ENCODE measurements around the gene PLEK. TPM values are rescaled to one million over a fixed set of nuclear protein-coding genes. Genes with fewer than 3 reads are reported as not detected.
A peak's percentile ranks its signal among the peaks of the same experiment; 100 is the strongest.

The PLEK gene
- total and polyA plus RNA-seq, 10 of the 15 experiments (the other 5 are each of a cell fraction or from before 2014, with no cell fraction given): 229 to 804 (median 362) TPM

DNA sequence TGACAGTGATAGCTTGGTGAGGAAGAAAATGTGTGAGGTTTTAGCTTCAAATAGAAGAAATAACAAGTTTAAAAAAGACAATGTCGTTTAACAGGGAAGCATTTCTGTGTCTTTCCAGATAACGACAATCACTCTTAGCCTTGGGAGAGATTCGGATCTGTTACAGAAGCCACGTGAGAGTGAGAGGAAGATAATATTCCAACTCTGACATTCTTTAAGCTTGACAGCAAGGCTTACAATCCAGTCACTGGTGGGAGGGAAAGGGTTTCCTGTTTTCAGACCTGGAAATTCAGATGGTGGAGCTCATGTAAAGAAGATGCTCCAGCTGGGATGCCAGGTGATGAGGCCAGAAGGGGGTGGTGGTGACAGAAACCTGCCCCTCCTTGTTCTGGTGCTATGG lies 71.2 kb downstream of the PLEK start:
- intact Hi-C loops (cut with micrococcal nuclease; ENCODE audit: unreplicated experiment): no loop called here
- no peak for ATAC-seq
- peaks cover 3% of the 10 kb centered on the region for H3K79me2 ChIP-seq (ENCODE audit: control insufficient read depth, insufficient read depth, low read length)
- BruUV-seq (replicated peaks): no TSS peak
- H3K4me2 ChIP-seq (ENCODE audit: control insufficient read depth, insufficient read depth): no peak overlapping the region
- no peak overlapping the region for H3K9ac ChIP-seq (ENCODE audit: control insufficient read depth, insufficient read depth, low read length)
- H2AFZ ChIP-seq (ENCODE audit: control insufficient read depth, low read depth, low read length): no peak overlapping the region
- WGBS (ENCODE audit: insufficient coverage, insufficient replicate concordance, low lambda C conversion rate, missing lambda C conversion rate): 15% methylated on average over 4 of the region's 4 CpGs
- in situ Hi-C loops (cut with MboI): loop anchor here (25.0 kb wide), 1 partner anchor 1999 kb away; the partner anchor contains the start of gene MEIS1
- no peak for DNase-seq (ENCODE audit: low read depth, low spot score)
- H3K27me3 ChIP-seq (replicated peaks in 1 of 2; ENCODE audit: control insufficient read depth in 2 of 2, insufficient read depth in 2 of 2, low read length in 1 of 2): no peaks in the 10 kb centered on the region
- no peaks in the 10 kb centered on the region; the same call in 2 of the 3 replicates for H3K9me3 ChIP-seq (replicated peaks; ENCODE audit: control insufficient read depth, insufficient read depth, low read length)
- ChIA-PET CTCF (interaction anchor here (0.8 to 1.3 kb wide), 3 partner anchors 8 to 48 kb away, joined by 3 to 8 read pairs (median 3); no protein-coding TSS in a partner anchor), POLR2A (interaction anchor here (1.0 to 1.8 kb wide), 8 partner anchors 8 to 184 kb away, joined by 3 to 6 read pairs (median 4); partner anchors contain the start of gene PPP3R1), RAD21 (ENCODE audit: unreplicated experiment) (interaction anchor here (0.9 to 2.0 kb wide), 7 partner anchors 9 to 68 kb away, joined by 3 to 10 read pairs (median 5); no protein-coding TSS in a partner anchor), SMC1A (ENCODE audit: uncharacterized antibody, unreplicated experiment) (interaction anchor here (0.8 to 9.4 kb wide), 14 partner anchors 9 to 74 kb away, joined by 3 to 200 read pairs (median 4); partner anchors contain the start of gene PLEK)
- H4K20me1 ChIP-seq (ENCODE audit: control insufficient read depth, insufficient read depth): no peaks in the 10 kb centered on the region
- no peak overlapping the region for H3K27ac ChIP-seq (ENCODE audit: control insufficient read depth, insufficient read depth)
- no peak overlapping the region for H3K4me3 ChIP-seq
- TF ChIP-seq CHD1 (IDR thresholded peaks at IDR 0.05; ENCODE audit: low read depth, low read length) (no peak), NFIC (IDR thresholded peaks at IDR 0.05; ENCODE audit: low read depth, low read length) (0 out of 2 replicates have a peak, but pooled peaks have one; percentile 6)
- FAIRE-seq: no peak
- no peaks in the 10 kb centered on the region for H3K36me3 ChIP-seq (ENCODE audit: control insufficient read depth in 2 of 2, insufficient read depth in 2 of 2, low read length in 1 of 2)
- H3K4me1 ChIP-seq (ENCODE audit: control insufficient read depth, insufficient read depth, low read length): peaks cover 31% of the 10 kb centered on the region

DNA sequence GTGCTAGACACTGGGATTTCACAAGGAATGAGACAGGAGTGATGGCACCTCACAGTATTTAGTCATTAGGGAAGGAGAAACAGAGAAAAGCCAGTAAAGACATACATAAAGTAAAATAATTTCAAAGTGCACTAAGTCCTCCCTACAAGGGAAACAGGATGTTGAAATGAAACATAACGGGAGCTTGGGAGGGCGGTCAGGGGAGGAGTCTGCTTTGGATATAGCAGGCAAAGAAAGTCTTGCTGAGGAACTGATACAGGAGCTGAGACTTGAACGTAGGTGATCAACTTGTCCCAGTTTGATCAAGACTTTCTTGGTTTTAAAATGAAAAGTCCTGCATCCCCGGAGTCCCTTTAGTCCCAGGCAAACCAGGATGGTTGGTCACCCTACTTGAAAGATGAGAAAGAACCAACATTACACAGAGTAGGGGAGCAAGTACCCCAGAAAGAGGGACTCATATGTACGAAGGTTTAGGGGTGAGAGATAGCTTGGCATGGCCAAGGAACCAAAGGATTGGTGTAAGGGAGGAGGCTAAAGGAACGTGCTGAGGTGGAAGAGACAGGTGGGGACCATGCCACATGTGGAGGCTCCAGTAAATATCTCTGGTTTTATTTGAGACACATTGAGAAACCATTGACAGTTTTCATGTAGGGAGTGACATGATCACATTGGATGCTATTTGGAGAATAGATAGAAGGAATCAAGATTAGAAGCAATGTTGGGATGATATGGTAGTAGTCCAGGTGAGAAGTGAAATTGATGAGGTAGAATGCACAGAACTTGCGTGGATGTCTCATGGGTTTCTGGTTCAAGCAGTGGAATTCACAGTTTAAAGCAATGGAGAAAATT lies 73.6 kb downstream of the PLEK start:
- WGBS (ENCODE audit: insufficient coverage, insufficient replicate concordance, low lambda C conversion rate, missing lambda C conversion rate): 3% methylated on average over 7 of the region's 7 CpGs
- RAD21 ChIA-PET (ENCODE audit: unreplicated experiment): interaction anchor here (0.9 to 7.4 kb wide), 10 partner anchors 12 to 81 kb away, joined by 3 to 211 read pairs (median 62); partner anchors contain the start of gene PLEK
- no peaks in the 10 kb centered on the region for H3K36me3 ChIP-seq (ENCODE audit: control insufficient read depth in 2 of 2, insufficient read depth in 2 of 2, low read length in 1 of 2)
- FAIRE-seq (no peak), DNase-seq (ENCODE audit: low read depth, low spot score) (no peak), ATAC-seq (peak; percentile 19)
- H3K4me2 ChIP-seq (ENCODE audit: control insufficient read depth, insufficient read depth): peak overlapping the region; percentile 90
- CTCF ChIA-PET: interaction anchor here (0.7 to 7.1 kb wide), 9 partner anchors 11 to 315 kb away, joined by 3 to 91 read pairs (median 27); partner anchors contain the start of gene PLEK
- POLR2A ChIA-PET: interaction anchor here (0.7 to 5.1 kb wide), 8 partner anchors 11 to 74 kb away, joined by 3 to 70 read pairs (median 12); partner anchors contain the start of genes APLF, FBXO48 and PLEK
- TSS peak; percentile 99 for BruUV-seq (replicated peaks)
- H3K27ac ChIP-seq (ENCODE audit: control insufficient read depth, insufficient read depth): peak overlapping the region; percentile 81
- peaks cover 33% of the 10 kb centered on the region for H3K4me1 ChIP-seq (ENCODE audit: control insufficient read depth, insufficient read depth, low read length)
- peaks cover 3% of the 10 kb centered on the region for H3K79me2 ChIP-seq (ENCODE audit: control insufficient read depth, insufficient read depth, low read length)
- H3K9ac ChIP-seq (ENCODE audit: control insufficient read depth, insufficient read depth, low read length): peak overlapping the region; percentile 64
- no peaks in the 10 kb centered on the region for H4K20me1 ChIP-seq (ENCODE audit: control insufficient read depth, insufficient read depth)
- SMC1A ChIA-PET (ENCODE audit: uncharacterized antibody, unreplicated experiment): interaction anchor here (1.0 to 9.4 kb wide), 8 partner anchors 11 to 317 kb away, joined by 5 to 259 read pairs (median 122); partner anchors contain the start of gene PLEK
- intact Hi-C loops (cut with micrococcal nuclease; ENCODE audit: unreplicated experiment) (no loop called here), in situ Hi-C loops (cut with MboI) (loop anchor here (25.0 kb wide), 1 partner anchor 2001 kb away; the partner anchor contains the start of gene MEIS1)
- no peaks in the 10 kb centered on the region for H3K9me3 ChIP-seq (replicated peaks; ENCODE audit: control insufficient read depth, insufficient read depth, low read length)
- peak overlapping the region; percentile 41; the same call in 1 of the 2 replicates for H3K4me3 ChIP-seq
- H3K27me3 ChIP-seq (replicated peaks in 1 of 2; ENCODE audit: control insufficient read depth in 2 of 2, insufficient read depth in 2 of 2, low read length in 1 of 2): no peaks in the 10 kb centered on the region
- peak overlapping the region; percentile 80 for H2AFZ ChIP-seq (ENCODE audit: control insufficient read depth, low read depth, low read length)
- TF ChIP-seq IKZF1 (conservative IDR thresholded peaks at IDR 0.05) (peak; percentile 44), SRF (IDR thresholded peaks at IDR 0.05; ENCODE audit: low read depth in 2 of 2, low read length in 2 of 2) (peak in 1 of 2 experiments; percentile 89; a peak in 2 of 4 replicates), EED (IDR thresholded peaks at IDR 0.05; ENCODE audit: low read depth) (peak; percentile 65; the same call in 1 of the 2 replicates), KAT2A (conservative IDR thresholded peaks at IDR 0.05; ENCODE audit: control insufficient read depth, low read depth, low read length) (no peak), TCF7 (IDR thresholded peaks at IDR 0.05; ENCODE audit: borderline replicate concordance) (peak; percentile 37; the same call in 1 of the 2 replicates), NR2C1 (IDR thresholded peaks at IDR 0.05) (no peak), RUNX3 (IDR thresholded peaks at IDR 0.05; ENCODE audit: low read length) (peak; percentile 59; the same call in 1 of the 2 replicates), CHD4 (IDR thresholded peaks at IDR 0.05) (no peak), FOXM1 (IDR thresholded peaks at IDR 0.05; ENCODE audit: low read depth, low read length) (peak; percentile 64; the same call in 1 of the 2 replicates), POLR2AphosphoS5 (IDR thresholded peaks at IDR 0.05; ENCODE audit: low read length) (peak; percentile 99), BCL11A (IDR thresholded peaks at IDR 0.05; ENCODE audit: low read depth, low read length) (peak; percentile 62; the same call in 1 of the 2 replicates)
- TF ChIP-seq, protein P1, sequence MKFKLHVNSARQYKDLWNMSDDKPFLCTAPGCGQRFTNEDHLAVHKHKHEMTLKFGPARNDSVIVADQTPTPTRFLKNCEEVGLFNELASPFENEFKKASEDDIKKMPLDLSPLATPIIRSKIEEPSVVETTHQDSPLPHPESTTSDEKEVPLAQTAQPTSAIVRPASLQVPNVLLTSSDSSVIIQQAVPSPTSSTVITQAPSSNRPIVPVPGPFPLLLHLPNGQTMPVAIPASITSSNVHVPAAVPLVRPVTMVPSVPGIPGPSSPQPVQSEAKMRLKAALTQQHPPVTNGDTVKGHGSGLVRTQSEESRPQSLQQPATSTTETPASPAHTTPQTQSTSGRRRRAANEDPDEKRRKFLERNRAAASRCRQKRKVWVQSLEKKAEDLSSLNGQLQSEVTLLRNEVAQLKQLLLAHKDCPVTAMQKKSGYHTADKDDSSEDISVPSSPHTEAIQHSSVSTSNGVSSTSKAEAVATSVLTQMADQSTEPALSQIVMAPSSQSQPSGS (IDR thresholded peaks at IDR 0.05; ENCODE audit: low read length): peak; percentile 62; the same call in 1 of the 2 replicates

Data from GM12878 (cell line).